DOHH2 (cell line): ENCODE results near the gene ZFP92.

Experiments used
- EZH2phosphoT487 ChIP-seq: fragments of 200-600 bp; sonication (generic); IDR thresholded peaks from 2 replicates; pipeline ENCODE4 v1.6.1; 2017; ENCODE audit warnings: borderline replicate concordance, mild to moderate bottlenecking, antibody characterized with exemption, low read length, moderate library complexity, mixed read lengths
- TF ChIP-seq, protein P1 (sequence below): fragments of 200-600 bp; sonication (generic); IDR thresholded peaks from one replicate; pipeline ENCODE4 v1.5.1; 2014; ENCODE audit warnings: antibody characterized with exemption, mild to moderate bottlenecking, low read depth, low read length; ENCODE audit not compliant: poor library complexity, severe bottlenecking

DNA sequence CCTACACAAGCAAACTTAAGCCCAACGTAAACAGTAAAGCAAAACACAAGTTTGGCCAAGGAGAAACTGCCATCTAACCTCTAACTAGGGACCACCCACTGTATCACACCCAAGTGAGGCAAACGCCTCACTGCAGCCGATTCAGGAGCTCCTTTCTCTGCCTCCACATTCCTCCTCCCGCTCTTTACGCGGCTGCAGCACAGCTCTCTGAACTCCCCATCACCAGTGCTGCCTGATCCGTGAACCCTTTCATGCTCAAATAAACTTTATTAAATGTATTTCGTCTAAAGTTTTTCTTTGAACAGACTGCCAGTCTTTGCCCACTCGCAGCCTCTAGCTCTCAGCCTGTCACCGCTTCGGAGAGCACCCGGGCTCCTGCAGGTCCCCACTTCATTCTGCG, 16.7 kb upstream of the ZFP92 start:
- no peak for TF ChIP-seq EZH2phosphoT487
- TF ChIP-seq, protein P1, sequence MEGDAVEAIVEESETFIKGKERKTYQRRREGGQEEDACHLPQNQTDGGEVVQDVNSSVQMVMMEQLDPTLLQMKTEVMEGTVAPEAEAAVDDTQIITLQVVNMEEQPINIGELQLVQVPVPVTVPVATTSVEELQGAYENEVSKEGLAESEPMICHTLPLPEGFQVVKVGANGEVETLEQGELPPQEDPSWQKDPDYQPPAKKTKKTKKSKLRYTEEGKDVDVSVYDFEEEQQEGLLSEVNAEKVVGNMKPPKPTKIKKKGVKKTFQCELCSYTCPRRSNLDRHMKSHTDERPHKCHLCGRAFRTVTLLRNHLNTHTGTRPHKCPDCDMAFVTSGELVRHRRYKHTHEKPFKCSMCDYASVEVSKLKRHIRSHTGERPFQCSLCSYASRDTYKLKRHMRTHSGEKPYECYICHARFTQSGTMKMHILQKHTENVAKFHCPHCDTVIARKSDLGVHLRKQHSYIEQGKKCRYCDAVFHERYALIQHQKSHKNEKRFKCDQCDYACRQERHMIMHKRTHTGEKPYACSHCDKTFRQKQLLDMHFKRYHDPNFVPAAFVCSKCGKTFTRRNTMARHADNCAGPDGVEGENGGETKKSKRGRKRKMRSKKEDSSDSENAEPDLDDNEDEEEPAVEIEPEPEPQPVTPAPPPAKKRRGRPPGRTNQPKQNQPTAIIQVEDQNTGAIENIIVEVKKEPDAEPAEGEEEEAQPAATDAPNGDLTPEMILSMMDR: no peak
